Measurements from ENCODE around the gene KDM5C.
"Not testable (repeated sequence)": the region's sequence is repeated elsewhere in the genome, so short reads cannot be mapped to it uniquely, and the experiment has no call there.

Gene KDM5C

DNA sequence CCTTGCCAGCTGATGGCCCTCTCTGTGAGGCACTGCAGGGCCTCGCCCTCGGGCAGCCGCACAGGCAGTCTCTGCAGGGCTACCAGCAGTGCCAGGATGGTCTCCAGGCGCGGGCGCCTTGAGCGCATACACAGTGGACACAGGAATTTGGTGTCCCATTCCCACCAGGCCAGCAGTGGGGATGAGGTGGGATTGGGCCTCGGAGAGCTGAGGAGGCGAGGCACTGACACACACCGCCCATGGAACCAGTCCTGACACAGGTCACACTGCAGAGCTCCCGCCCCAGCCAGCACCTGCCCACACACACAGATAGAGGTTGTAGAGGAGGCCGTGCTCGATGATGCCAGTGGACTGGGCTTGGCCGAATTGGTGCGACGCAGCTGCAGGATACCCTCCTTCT lies 30.7 kb downstream of the KDM5C start:
- DNase-seq = no peak

DNA sequence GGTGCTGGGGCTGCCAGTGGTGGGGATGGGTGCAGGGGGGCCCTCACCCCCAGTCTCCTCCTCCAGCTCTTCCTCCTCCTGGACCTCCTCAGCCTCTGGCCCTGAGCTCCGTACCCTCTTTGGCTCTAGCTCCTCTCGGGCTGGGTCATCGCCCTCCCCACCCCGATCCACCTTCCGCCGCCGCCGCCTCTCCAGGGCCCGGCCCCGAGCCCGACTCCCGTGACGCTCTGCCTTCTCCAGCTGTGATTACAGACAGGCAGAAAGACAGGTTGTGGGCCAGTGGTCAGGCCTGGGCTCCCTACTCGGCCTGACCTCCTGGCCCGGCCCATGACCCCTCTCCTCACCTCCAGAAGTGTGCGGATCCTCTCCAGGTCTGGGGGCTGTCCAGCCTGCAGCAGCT lies 31.9 kb downstream of the KDM5C start:
- DNase-seq = no peak

DNA sequence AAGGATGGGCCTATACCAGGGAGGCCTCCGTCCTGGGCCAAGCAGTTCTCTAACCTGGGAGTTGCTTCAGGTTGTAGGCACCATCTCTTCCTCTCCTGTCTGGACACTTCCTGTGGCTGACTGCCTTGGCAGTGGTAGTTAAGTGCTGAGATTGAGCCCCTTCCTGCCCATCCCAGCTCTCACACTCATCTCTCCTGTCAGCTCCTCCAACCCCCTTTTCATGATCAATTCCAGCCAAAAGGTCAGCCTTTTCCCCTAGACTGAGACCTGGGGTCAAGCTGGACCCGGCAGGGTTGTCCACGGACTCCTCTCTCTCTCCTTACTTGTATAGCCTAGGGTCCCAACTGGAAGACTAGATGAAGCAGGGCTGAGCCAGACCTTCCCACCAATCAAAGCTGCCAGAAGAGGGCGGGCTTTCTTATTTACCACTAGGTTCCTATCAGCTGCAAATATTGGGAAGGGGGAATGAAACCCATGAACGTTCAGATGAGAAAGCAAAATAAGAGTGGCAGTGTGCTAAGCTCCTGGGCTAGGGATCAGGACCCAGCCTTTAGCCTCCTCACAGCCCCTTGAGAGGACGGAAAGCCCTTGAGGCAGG lies 34.5 kb downstream of the KDM5C start:
- no peak for DNase-seq

DNA sequence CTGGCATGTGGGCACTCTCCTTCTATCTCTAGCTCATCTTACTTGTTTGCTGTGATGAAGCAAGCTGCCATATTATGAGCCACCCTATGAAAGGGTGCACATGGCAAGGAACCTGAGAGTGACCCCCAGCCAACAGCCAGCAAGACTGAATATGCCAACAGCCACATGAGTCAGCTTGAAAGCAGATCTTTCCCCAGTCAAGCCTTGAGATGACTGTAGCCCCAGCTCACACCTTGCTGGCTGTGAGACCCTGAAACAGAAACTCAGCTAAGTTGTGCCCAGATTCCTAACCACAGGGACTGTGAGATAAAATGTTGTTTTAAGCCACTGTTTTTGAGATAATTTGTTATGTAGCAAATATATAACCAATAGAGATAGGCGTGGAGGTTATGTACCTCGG lies 36.2 kb downstream of the KDM5C start:
- DNase-seq = no peak

DNA sequence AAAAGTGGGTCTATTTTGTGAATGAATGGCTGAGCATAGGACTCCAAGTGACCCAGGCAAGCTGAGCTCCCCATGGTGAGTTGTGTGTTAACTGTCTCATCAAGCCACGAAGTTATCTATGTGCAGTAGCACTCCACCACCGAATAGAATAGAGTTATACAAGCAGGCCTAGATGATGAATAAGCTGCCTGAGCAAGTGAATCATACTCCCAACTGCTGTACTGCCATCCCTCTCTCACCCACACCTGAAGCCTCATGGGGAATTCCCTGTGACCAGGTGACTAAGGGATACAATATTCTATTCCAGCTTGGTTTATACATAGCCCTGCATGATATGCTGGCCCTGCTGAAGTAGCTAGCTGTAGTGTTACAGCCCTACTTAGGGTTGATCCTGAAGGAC lies 38.7 kb downstream of the KDM5C start:
- DNase-seq = no peak

DNA sequence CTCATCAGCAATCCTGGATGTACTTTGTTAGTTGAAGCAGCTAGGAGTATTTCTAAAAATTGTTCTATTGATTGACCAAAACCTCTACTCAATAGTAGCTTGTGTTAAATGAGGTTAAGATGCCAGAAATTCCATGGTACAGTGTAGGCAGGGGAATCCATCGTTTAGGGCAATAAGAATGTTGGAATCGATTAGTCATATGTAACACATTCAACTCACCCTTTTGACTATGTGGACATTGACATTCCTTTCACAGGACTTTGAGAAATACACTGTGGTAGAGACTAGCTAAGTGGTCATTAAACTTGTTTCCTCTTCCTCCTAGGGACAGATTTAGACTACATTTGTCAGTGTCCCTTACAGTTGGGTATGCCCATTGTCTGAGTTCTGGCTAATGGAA lies 40.2 kb downstream of the KDM5C start:
- no peak for DNase-seq

DNA sequence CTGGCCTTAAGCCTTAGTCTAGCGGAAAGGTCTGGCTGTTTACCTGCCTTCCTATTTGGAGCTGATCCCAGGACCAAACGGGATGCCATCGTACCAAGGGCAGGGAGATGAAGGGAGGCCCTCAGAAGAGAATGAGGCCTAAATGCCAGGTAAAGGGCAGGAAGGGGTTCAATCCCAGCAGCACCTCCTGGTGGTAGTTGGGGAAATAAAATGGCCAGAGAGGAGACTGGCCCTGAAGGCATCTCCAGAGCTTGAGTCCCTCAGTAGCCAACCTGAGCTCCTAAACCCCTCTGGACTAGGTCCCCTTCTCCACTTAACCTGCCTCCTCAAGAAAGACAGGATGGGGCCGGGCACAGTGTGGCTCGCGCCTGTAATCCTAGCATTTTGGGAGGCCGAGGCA lies 53.7 kb downstream of the KDM5C start:
- DNase-seq = no peak

DNA sequence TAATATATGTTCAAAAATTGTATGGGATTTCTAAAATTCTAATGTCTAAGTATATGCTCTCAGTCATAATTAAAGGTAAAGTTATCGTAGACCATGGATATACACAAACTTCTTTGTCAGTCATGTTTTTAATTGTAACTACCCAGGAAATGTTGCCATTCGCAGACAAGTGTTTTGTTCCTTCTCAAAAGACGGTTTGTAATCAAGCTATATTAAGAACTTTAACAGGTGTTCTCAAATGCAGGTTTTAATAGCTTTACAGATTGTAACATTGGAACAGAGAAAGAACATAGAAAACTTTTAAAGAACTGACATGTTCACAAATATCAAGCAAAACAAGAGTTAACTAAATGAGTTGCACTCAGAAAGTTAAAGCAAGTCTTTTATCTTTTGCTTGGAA lies 58.9 kb downstream of the KDM5C start:
- no peak for DNase-seq

DNA sequence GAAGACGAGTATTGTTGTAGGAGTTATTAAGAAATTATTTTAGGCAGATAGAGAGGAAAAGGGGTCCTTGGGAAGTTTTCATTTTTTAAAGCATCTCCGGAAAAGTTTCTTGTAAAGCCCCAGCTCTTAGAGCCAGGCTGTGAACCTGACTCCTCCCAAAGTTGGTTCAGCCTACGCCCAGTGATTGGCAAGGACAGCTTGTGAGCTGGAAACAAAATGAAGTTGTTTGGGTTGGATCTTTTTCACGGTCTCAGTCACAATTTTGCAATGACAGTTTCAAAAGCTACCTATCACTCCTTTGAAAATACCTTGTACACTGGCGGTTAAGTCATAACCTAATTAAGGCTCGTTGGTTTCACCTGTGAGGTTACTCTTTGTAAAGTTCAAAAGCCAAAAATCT lies 60.4 kb downstream of the KDM5C start:
- DNase-seq = not testable (repeated sequence)

DNA sequence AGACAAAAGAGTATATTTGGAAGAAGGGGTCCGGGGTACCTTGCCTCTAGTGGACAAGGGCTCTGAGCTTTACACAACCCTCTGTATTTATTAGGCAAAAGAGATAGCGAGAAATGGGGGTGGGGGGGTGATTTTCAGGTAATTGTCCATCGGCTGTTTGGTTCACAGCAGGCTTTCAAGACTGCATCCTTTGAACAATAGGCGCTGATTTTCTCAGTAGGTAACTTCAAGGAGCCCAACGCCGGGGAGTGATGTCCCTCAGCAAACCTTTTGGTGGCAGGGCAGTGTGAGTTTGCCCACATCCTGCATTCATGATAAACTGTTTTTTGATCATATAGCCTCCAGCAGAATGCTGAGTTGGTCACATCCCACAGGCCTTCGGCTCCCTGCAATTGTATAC lies 61.6 kb downstream of the KDM5C start:
- no peak for DNase-seq

DNA sequence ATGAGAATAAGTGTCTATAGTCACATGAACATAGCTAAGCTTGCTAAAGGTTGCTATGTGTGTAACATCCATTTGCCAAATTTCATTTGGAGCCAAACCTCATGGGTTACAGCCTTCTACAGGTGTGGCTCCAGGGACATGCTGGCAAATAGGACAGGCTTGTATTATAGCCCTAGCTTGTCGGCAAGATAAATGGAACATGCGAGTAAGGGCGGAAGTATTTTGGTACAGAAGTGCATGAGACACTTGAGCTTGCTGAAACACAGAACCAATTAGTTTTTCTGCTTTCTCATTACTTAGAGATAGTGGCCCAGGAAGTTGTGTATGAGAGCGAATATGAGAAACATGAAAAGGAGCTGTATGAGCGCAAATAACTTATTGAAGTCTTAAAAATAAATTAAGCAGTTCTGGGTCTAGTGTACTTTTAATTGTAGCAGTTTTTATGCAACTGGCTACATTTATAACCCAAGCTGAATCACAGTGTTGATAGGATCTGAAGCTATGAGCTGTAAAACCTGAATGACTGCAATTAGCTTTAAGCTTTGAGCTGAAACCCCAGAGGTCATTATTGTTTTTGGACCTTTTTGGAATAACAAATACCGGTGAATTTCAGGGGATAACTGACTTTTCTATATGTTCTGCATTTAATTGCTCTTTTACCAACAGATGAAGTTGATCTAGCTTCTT lies 64.6 kb downstream of the KDM5C start:
- DNase-seq = no peak

DNA sequence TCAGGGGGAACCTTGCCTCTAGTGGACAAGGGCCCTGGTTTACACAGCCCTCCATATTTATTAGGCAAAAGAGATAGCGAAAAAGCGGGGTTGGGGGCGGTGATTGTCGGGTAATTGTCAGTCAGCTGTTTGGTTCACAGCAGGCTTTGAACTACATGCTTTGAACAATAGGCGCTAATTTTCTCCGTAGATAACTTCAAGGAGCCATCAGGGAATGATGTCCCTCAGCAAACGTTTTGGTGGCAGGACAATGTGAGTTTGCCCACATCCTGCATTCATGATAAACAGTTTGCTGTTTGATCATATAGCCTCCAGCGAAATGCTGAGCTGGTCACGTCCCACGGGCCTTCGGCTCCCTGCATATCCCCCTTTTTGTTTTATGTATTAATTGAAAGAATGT lies 65.8 kb downstream of the KDM5C start:
- DNase-seq = no peak

DNA sequence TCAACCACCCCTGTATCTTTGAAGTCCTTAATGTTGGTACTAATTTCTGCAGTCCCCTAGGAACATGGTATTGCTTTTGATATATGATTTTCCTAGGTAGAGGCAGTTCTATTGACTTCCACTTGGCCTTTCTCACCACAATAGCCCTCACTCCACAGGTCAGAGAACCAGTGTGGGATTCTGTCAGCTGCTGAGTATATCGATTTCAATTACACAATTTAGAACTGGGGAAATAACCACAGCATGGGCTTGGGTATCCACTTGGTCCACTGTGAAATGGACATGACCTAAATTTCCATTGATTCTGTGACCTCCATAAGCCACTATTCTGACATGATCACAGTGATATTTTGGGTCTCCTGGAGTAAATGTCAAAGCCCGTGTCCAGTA lies 68.8 kb downstream of the KDM5C start:
- DNase-seq = no peak

DNA sequence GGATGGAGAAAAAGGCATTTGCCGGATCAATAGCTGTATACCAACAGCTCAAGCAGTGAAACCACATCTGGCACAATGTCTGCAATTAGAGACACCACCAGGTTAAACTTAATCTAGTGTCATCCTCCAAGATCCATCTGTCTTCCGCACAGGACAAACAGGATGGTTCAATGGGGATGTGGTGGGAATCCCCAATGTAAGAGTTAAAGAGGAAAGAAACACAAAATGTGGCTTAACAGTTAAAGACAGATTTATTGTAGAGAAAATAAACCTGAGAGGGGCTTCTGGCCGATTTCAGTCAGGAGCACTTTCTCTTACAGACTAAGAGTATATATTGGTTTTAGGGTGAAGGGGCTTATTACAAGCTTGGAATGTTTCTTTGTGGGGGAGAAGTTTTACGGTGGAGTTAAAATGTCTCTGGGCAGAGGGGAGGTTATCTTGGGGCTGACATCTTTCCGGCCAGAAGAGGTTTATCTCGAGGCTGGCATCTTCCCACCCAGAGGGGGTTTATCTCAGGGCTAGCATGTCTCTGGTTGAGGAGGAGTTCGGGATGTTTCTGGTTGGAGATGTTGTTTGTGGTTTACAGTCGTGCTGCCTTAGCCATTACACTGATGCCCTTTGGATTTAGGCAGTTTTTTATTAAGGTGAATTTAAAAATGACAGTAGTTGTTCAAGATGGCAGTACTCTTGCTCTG lies 69.3 kb downstream of the KDM5C start:
- no peak for DNase-seq

DNA sequence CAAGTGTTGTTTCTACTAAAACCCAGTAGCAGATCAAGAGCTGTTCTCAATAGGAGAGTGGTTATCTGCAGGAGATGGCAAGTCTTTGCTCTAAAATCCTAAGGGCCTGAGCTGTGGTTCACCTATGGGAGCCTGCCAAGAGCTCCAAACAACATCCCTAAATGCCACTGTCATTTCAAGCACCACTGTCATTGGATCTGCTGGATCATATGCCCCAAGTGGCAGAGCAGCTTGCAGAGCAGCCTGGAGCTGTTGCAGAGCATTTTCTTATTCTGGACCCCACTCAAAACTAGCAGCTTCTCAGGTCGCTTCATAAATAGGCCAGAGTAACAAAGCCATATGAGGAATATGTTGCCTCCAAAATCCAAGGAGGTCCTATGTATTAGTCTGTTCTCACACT lies 71.4 kb downstream of the KDM5C start:
- DNase-seq = no peak

Measured in amygdala (tissue), 56 donors.